Measurements from ENCODE around the gene CLEC4F. TPM values are rescaled to one million over a fixed set of nuclear protein-coding genes. Genes with fewer than 3 reads are reported as not detected.

The CLEC4F gene, protein sequence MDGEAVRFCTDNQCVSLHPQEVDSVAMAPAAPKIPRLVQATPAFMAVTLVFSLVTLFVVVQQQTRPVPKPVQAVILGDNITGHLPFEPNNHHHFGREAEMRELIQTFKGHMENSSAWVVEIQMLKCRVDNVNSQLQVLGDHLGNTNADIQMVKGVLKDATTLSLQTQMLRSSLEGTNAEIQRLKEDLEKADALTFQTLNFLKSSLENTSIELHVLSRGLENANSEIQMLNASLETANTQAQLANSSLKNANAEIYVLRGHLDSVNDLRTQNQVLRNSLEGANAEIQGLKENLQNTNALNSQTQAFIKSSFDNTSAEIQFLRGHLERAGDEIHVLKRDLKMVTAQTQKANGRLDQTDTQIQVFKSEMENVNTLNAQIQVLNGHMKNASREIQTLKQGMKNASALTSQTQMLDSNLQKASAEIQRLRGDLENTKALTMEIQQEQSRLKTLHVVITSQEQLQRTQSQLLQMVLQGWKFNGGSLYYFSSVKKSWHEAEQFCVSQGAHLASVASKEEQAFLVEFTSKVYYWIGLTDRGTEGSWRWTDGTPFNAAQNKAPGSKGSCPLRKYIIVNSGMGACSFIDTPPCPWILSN
- total RNA-seq, result not detected in 2 replicates

DNA sequence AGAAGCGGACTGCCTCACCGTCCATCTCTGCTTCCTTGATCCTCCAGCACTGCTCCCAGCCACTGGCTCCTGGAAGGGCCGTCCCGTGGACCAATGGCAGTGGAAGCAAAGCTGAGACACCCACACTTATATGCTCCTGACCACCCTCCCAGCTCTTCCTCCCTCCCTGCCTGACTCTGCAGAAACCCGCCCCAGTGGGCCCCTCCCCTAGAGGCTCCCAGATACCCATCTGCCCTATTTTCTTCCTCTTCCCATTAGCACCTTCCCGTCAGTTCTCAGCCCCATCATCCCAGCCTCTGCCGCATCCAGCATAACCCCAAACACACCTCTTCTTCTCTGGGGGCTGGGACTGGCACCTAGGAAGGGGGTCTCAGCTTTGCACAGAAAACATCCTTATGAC is at the start of gene CLEC4F:
CLEC4F (minus strand) TSS at position 101 of the 400 bp plus-strand sequence; CDS start at position 25, 76 bp downstream.

DNA sequence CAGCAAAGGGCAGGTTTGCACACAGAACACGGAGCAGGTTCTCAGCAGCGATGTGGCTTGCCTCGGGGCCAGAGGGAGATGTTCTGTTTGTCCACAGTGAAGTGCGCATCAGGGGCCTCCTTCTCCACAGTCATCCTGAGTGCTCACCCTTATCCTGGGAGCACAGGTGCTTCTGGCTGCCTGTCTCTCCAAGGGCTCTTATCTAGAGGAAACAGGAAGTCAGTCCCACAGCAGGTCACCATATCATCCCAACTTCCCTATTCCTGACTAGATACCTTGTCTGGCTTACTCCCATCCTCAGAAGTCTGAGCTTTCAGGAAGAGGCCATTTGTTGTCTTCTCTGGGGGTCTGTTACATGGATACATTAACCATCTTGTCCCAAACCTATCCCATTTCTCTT is 15.2 kb upstream of the CLEC4F start, which contains the start of gene CD207:
CD207 (minus strand) TSS at position 174 of the 400 bp plus-strand sequence; CDS start at position 134, 40 bp downstream.

DNA sequence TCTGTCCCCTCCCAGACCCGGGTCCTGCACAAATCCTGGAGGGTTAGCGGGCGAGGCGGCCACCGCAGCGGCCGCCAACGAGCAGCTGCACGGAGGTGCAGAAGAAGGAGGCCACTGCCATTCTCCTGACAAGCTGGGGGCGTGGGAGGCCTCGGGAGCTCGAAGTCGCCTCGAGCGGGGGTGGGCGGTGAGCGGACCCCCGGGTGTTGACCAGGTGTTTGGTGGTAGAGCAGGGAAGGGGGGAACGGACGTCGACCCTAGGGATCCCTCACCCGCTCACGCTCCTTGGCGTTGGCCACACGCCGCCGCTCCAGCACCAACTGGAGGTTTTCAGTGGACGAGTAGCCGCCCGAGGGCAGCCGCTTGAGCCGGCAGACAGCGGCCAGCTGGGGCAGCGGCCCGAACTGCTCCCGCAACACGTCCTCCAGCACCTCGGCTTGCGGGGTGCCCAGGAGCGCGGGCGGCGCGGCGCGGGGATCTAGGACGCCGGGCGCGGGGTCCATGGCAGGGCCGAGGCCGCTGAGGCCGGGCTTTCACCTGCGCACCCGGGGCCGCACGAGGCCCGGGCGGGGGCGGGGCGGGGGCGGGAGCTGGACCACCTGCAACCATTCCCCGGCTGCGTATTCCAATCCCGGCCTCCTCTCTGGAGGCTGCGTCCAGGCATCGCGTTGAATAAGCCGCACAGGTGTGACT is 30.1 kb downstream of the CLEC4F start, which contains the start of gene FIGLA:
FIGLA (minus strand) TSS at position 508 of the 693 bp plus-strand sequence; CDS start at position 503, 5 bp downstream.

DNA sequence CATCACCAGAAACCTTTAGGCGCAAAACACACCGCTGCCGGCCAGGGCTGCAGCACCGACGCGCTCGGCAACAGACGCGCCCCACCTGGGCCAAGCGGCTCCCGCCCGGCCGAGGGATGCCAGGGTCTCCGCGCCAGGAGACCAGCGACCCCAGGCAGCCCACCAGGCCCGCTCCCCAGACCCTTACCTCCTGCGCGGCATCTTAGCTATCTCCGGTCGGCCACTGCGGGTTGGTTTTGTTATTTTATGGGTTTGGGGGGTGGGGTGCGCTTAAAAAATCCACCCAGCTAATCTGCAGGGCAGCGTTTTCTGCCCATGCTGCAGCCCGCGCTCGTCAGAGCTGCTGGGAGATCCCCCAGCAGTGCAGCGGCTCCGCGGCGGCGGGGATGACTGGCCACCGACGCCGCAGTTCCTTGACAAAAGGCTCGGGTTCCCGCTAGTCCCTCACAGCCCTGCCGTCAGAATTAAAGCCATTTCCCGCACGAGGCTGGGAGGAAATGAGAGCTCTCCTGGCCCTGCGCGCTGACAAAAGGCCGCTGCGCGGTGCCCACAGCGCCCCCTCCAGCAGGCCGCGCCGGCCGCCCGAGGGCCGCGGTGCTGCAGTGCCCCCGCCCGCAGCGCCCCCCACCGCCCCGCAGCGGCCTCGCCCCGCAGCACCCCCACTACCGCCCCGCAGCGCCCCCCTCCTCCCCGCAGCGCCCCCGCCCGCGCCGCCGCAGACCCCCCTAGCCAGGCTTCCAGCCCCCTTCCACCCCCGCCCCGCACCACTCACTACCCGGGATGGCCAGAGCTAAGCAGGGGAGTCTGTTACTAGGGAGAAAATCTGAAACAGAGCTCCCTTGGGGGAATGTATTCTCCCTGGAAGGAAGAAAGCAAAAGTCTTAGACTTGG is 52.5 kb downstream of the CLEC4F start, which contains the start of gene ADD2:
ADD2 (minus strand) TSS at position 502 of the 891 bp plus-strand sequence. CDS start 61,792 bp downstream, outside the sequence.

Other genes starting within 250 kb of the CLEC4F start
- 0.37 and 0.55 TPM in 2 replicates for gene ADD2, start 52.4 kb downstream of the CLEC4F start, total RNA-seq
- not detected in 2 replicates for gene FIGLA, start 30.0 kb downstream of the CLEC4F start, total RNA-seq
- gene CD207, start 15.2 kb upstream of the CLEC4F start, total RNA-seq, result not detected in 2 replicates
- 0.44 and 1.6 TPM in 2 replicates for gene VAX2, start 80.0 kb upstream of the CLEC4F start, total RNA-seq
- 0.55 and 0.62 TPM in 2 replicates for gene ATP6V1B1, start 115.3 kb upstream of the CLEC4F start, total RNA-seq
- 0.22 and 0.50 TPM in 2 replicates for gene ANKRD53, start 158.0 kb upstream of the CLEC4F start, total RNA-seq
- 30.4 and 48.3 TPM in 2 replicates for gene TEX261, start 174.3 kb upstream of the CLEC4F start, total RNA-seq
- 53.4 and 55.8 TPM in 2 replicates for gene NAGK, start 248.0 kb upstream of the CLEC4F start, total RNA-seq